Lung (tissue), 12 donors: ENCODE data around the gene JAG2. TPM values are rescaled to one million over a fixed set of nuclear protein-coding genes. Genes with fewer than 3 reads are reported as not detected.

Source experiments
- ATAC-seq: fragments of 200-7000 bp; cut with Tn5 transposase; one replicate; pipeline ENCODE4 v1.9.1; 2020; ENCODE audit warnings: moderate number of reproducible peaks; ENCODE audit not compliant: insufficient read depth, low FRiP score
- DNase-seq, 3 donors: peaks; one replicate each; pipeline ENCODE4 v3.0.0-alpha.2; 2013 to 2017
- H3K27ac ChIP-seq, 2 donors: one replicate each; pipeline ENCODE4 v1.5.1; 2013; ENCODE audit warnings: mild to moderate bottlenecking in 2 of 2, moderate library complexity in 2 of 2, control low read depth in 1 of 2, inconsistent platforms in 1 of 2, low read depth in 1 of 2, low read length in 1 of 2
- H3K27me3 ChIP-seq, 3 donors: one replicate each; pipeline ENCODE4 v1.5.1; 2013; ENCODE audit warnings: low read length in 2 of 3; ENCODE audit not compliant: control insufficient read depth in 3 of 3, insufficient read depth in 3 of 3
- H3K36me3 ChIP-seq, 4 donors: one replicate each; pipeline ENCODE4 v1.5.1; 2013; ENCODE audit warnings: low read length in 4 of 4, mild to moderate bottlenecking in 1 of 4, moderate library complexity in 1 of 4; ENCODE audit not compliant: control insufficient read depth in 4 of 4, insufficient read depth in 4 of 4
- H3K4me1 ChIP-seq, 5 donors: one replicate each; pipeline ENCODE4 v1.5.1; 2013; ENCODE audit warnings: low read length in 5 of 5, mild to moderate bottlenecking in 2 of 5, moderate library complexity in 1 of 5; ENCODE audit not compliant: control insufficient read depth in 5 of 5, insufficient read depth in 5 of 5
- H3K4me3 ChIP-seq: one replicate; pipeline ENCODE4 v1.5.1; 2013; ENCODE audit warnings: mild to moderate bottlenecking, control low read depth, moderate library complexity
- H3K9ac ChIP-seq, 2 donors: one replicate each; pipeline ENCODE4 v1.5.1; 2013; ENCODE audit warnings: low read length in 2 of 2, control low read depth in 1 of 2; ENCODE audit not compliant: insufficient read depth in 1 of 2
- H3K9me3 ChIP-seq, 4 donors: one replicate each; pipeline ENCODE4 v1.5.1; 2013; ENCODE audit warnings: low read length in 3 of 4, mild to moderate bottlenecking in 1 of 4, moderate library complexity in 1 of 4; ENCODE audit not compliant: control insufficient read depth in 4 of 4, insufficient read depth in 3 of 4
- WGBS, 2 donors: extraction: QIAGEN DNeasy Blood & Tissue Kit; methylation state at CpG; one replicate each; pipeline ENCODE4 v1.1.7; 2013; 5-methylcytosine and 5-hydroxymethylcytosine counted together
- polyA plus RNA-seq, 2 donors: library from polyadenylated mRNA; stranded (reverse); fragments of 200-250 nt; gene quantifications; one replicate each; pipeline ENCODE4 v1.2.1, GENCODE V29; 2013
- total RNA-seq, 2 donors: library from RNA; depleted of rRNA in 1 of 2; stranded (reverse); fragments of >200 nt in 1 of 2; gene quantifications; one replicate each; pipeline ENCODE4 v1.2.1, GENCODE V29; 2014 to 2021
- TF ChIP-seq, protein P1 (sequence below): IDR thresholded peaks from 2 replicates; pipeline ENCODE4 v1.5.1; 2012; ENCODE audit warnings: mild to moderate bottlenecking; ENCODE audit errors: control extremely low read depth, extremely low read depth
- donor health status: control.
- donor health status: control.
- donor health status: Bipolar disorder and iron deficiency.
- donor health status: healthy.
- donor health status: DM: yes; HTN: yes; CAD: no.

Gene JAG2
- total and polyA plus RNA-seq, 4 donors = 14.1 to 35.1 (median 27.8) TPM

DNA sequence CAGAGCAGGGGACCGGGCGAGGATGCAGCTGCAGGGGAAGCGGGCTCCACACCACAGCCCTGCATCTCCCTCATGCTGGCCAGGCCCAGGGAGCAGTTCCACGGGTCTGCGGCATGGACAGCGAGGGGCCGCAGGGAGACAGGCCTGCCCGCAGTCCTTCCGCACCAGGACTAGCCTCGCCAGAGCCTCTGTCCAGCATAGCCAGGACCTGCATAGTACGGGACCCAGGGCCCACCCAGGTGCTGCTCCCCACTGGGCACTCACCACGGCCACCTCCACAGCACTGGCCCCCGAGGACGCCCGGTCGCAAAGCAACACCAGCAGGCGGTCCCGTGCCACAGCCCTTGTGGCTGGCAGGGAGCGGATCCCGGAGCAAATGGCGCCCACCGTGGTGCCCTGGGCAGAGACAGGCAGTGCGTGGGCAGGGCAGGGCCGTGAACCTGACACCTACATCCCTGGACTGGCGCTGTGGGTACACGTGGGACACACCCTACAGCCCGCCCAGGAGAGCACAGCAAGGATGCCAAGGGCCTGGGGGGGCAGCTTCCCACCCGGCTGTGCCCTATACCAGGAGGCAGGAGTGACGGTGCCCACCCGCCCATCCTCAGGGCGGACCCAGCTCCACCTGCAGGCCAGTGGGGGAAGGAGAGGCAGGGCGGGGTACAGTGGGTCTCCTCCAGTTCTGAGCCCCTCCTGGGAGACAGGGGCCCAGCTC lies 23.8 kb downstream of the JAG2 start:
- H3K4me3 ChIP-seq = no peak overlapping the region
- H3K27ac ChIP-seq = no peak overlapping the region
- WGBS, 2 donors = 92 to 96% methylated on average over 30 to 32 of the region's 32 CpGs
- peaks cover 0 to 36% (median under 1%) of the 10 kb centered on the region in 4 donors for H3K36me3 ChIP-seq
- H3K9me3 ChIP-seq = peaks cover 0 to 8% (median 2%) of the 10 kb centered on the region in 4 donors
- H3K9ac ChIP-seq = no peak overlapping the region
- TF ChIP-seq, protein P1, sequence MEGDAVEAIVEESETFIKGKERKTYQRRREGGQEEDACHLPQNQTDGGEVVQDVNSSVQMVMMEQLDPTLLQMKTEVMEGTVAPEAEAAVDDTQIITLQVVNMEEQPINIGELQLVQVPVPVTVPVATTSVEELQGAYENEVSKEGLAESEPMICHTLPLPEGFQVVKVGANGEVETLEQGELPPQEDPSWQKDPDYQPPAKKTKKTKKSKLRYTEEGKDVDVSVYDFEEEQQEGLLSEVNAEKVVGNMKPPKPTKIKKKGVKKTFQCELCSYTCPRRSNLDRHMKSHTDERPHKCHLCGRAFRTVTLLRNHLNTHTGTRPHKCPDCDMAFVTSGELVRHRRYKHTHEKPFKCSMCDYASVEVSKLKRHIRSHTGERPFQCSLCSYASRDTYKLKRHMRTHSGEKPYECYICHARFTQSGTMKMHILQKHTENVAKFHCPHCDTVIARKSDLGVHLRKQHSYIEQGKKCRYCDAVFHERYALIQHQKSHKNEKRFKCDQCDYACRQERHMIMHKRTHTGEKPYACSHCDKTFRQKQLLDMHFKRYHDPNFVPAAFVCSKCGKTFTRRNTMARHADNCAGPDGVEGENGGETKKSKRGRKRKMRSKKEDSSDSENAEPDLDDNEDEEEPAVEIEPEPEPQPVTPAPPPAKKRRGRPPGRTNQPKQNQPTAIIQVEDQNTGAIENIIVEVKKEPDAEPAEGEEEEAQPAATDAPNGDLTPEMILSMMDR = no peak
- DNase-seq = peak in 1 of 3 donors; percentile 11
- H3K4me1 ChIP-seq = no peaks in the 10 kb centered on the region
- H3K27me3 ChIP-seq = no peaks in the 10 kb centered on the region
- no peak for ATAC-seq

DNA sequence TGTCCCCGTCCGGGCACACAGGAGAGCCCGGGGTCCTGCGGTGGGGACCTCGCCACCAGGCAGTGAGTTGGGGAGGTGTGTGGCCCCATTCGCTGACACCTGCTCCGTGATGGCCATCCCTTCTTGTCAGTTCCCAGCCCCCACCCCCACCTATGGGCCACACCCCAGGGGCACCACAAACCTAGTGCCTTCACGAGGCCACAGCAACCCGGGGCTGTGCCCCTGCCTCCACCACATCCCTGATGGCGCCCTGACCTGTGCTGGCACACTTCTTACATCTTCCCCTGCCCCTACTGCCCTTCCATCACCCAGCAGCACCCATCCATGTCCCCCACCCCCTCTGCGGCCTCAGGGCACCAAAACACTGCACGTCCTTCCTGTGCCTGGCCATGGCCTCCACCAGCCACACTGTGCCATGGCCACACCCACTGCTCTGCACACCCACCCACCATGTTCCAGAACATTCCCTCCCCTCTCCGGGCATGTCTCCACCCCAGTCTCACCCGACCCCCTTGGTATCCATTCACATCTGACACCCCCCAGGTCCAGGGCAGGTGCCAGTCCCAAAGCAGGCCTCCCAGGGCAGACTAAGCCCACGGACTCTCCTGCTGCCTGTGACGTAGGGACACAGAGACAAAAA lies 24.4 kb downstream of the JAG2 start:
- H3K36me3 ChIP-seq = peaks cover 0 to 35% (median under 1%) of the 10 kb centered on the region in 4 donors
- H3K4me3 ChIP-seq = no peak overlapping the region
- no peak overlapping the region for H3K9ac ChIP-seq
- ATAC-seq (no peak), DNase-seq (peak in 1 of 3 donors; percentile 9)
- 84 to 93% methylated on average over 10 to 16 of the region's 16 CpGs for WGBS, 2 donors
- peaks cover 0 to 14% (median 2%) of the 10 kb centered on the region in 4 donors for H3K9me3 ChIP-seq
- TF ChIP-seq, protein P1 = no peak
- no peaks in the 10 kb centered on the region for H3K27me3 ChIP-seq
- H3K4me1 ChIP-seq = no peaks in the 10 kb centered on the region
- H3K27ac ChIP-seq = no peak overlapping the region

DNA sequence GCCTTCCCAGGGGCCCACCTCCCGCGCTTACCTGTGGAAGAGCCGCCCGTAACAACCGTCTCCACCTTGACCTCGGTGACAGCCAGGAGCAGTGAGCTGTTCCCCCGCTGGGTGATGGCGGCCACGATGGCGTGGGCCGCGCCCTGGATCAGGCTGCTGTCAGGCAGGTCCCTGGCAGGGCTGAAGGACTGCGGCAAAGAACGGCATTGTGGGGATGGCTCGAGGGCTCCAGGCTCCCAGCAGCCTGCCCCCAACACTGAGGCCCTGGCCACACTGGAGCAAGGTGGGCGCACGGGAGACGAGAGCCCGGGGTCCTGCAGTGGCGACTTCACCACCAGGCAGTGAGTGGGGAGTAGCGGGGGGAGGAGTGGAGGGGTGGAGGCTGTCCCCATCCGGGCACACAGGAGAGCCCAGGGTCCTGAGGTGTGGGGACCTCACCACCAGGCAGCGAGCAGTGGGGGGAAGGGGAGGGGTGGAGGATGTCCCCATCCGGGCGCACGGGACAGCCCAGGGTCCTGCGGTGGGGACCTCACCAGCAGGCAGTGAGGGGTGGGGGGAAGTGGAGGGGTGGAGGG lies 25.0 kb downstream of the JAG2 start:
- Histone ChIP-seq H3K36me3 (peaks cover 0 to 33% (median under 1%) of the 10 kb centered on the region in 4 donors), H3K4me1 (no peaks in the 10 kb centered on the region), H3K9me3 (peaks cover 0 to 14% (median 2%) of the 10 kb centered on the region in 4 donors), H3K9ac (no peak overlapping the region), H3K27ac (no peak overlapping the region), H3K4me3 (no peak overlapping the region), H3K27me3 (no peaks in the 10 kb centered on the region)
- TF ChIP-seq, protein P1 = no peak
- peak in 1 of 3 donors; percentile 7 for DNase-seq
- WGBS, 2 donors = 94 to 96% methylated on average over 25 to 27 of the region's 27 CpGs
- ATAC-seq = no peak
